Uterus (tissue), 2 donors: Measurements from ENCODE around the gene FAM72D.
"Not testable (repeated sequence)": the region's sequence is repeated elsewhere in the genome, so short reads cannot be mapped to it uniquely, and the experiment has no call there.

ENCODE experiments used
- POLR2A ChIP-seq, 2 donors: fragments of 450-650 bp; IDR thresholded peaks; one replicate each; pipeline ENCODE4 v1.6.1; 2016; ENCODE audit warnings: antibody characterized with exemption in 2 of 2, mild to moderate bottlenecking in 1 of 2, moderate library complexity in 1 of 2
- TF ChIP-seq, protein P1 (sequence below), 4 experiments: fragments of 200-600 bp in 2 of 4; fragments of 450-650 bp in 2 of 4; sonication (generic) in 2 of 4; IDR thresholded peaks; one replicate each; pipeline ENCODE4 v1.5.1; 2016 to 2019; ENCODE audit warnings: antibody characterized with exemption in 4 of 4, mild to moderate bottlenecking in 2 of 4, moderate library complexity in 1 of 4

DNA sequence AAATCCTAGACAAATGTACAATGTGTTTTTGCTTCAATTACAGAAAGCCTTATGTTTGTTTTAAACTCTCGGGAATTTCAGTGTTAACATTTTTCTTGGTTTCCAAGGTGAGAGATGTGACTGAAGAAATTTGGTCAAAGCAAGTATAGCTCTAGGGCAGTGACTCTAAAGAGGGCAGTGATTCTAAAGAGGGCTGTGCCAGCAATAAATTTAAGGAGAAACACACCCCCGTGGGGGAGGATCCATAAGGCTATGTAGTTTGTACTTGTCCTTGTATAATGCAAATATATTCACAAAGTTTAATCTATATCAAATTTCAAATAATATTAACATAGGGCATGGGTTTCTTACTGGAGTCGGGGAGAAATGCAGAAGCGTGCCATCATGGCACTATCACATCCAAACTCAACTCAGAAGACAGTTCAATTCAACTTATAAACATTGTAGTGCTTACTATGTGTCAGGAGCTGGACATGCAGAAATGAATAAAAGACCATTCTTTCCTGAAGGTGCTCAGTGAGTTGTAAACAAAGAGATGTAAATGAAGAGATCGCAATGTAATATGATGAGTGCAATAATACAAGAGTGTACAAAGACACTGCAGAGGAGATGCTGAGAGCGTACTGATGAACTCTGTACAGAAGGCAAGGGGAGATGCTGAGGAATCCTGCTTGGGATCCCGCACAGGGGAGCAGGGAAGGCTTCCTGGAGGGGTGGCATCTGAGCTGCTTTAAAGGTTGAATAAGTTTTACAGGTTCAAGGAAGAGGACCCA, 13.1 kb upstream of the FAM72D start:
- TF ChIP-seq, protein P1, sequence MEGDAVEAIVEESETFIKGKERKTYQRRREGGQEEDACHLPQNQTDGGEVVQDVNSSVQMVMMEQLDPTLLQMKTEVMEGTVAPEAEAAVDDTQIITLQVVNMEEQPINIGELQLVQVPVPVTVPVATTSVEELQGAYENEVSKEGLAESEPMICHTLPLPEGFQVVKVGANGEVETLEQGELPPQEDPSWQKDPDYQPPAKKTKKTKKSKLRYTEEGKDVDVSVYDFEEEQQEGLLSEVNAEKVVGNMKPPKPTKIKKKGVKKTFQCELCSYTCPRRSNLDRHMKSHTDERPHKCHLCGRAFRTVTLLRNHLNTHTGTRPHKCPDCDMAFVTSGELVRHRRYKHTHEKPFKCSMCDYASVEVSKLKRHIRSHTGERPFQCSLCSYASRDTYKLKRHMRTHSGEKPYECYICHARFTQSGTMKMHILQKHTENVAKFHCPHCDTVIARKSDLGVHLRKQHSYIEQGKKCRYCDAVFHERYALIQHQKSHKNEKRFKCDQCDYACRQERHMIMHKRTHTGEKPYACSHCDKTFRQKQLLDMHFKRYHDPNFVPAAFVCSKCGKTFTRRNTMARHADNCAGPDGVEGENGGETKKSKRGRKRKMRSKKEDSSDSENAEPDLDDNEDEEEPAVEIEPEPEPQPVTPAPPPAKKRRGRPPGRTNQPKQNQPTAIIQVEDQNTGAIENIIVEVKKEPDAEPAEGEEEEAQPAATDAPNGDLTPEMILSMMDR (IDR thresholded peaks at IDR 0.05): not testable (repeated sequence)
- TF ChIP-seq POLR2A (IDR thresholded peaks at IDR 0.05): not testable (repeated sequence)
